Upper lobe of left lung (tissue), 6 donors: ENCODE measurements around the gene CHRNB1. TPM values are rescaled to one million over a fixed set of nuclear protein-coding genes. Genes with fewer than 3 reads are reported as not detected.

Experiments
- ATAC-seq, 2 donors: fragments of 200-7000 bp; cut with Tn5 transposase; one replicate each; pipeline ENCODE4 v1.9.1; 2022; ENCODE audit warnings: mild to moderate bottlenecking in 2 of 2, moderate library complexity in 2 of 2; ENCODE audit not compliant: low FRiP score in 2 of 2
- DNase-seq, 2 donors: peaks; one replicate each; pipeline ENCODE4 v3.0.0-alpha.2; 2019 to 2020
- H3K27ac ChIP-seq, 4 donors: fragments of 200-600 bp; sonication (generic); one replicate each; pipeline ENCODE4 v1.5.1; 2016 to 2019
- H3K27me3 ChIP-seq, 4 donors: fragments of 200-600 bp; sonication (generic); one replicate each; pipeline ENCODE4 v1.5.1; 2017 to 2019
- H3K36me3 ChIP-seq, 4 donors: fragments of 200-600 bp; sonication (generic); one replicate each; pipeline ENCODE4 v1.5.1; 2016 to 2019
- H3K4me1 ChIP-seq, 4 donors: fragments of 200-600 bp; sonication (generic); one replicate each; pipeline ENCODE4 v1.5.1; 2018 to 2019
- H3K4me3 ChIP-seq, 4 donors: fragments of 200-600 bp; sonication (generic); one replicate each; pipeline ENCODE4 v1.5.1; 2017 to 2019; ENCODE audit warnings: mild to moderate bottlenecking in 2 of 4, moderate library complexity in 1 of 4
- H3K9me3 ChIP-seq, 4 donors: fragments of 200-600 bp; sonication (generic); one replicate each; pipeline ENCODE4 v1.5.1; 2018 to 2019
- CTCF ChIP-seq, 6 experiments: fragments of 450-650 bp in 4 of 6; fragments of 200-600 bp in 2 of 6; sonication (generic) in 2 of 6; IDR thresholded peaks; one replicate each; pipeline ENCODE4 v1.5.1; 2016 to 2019; ENCODE audit warnings: antibody characterized with exemption in 6 of 6
- EP300 ChIP-seq, 4 donors: sonication (generic); formaldehyde crosslinking; IDR thresholded peaks; one replicate each; pipeline ENCODE4 v1.5.1; 2017; ENCODE audit warnings: antibody characterized with exemption in 4 of 4, control low read depth in 2 of 4
- POLR2A ChIP-seq, 4 donors: fragments of 450-650 bp; IDR thresholded peaks; one replicate each; pipeline ENCODE4 v1.5.1; 2016 to 2017; ENCODE audit warnings: antibody characterized with exemption in 4 of 4, mild to moderate bottlenecking in 2 of 4
- POLR2AphosphoS5 ChIP-seq, 2 donors: sonication (generic); formaldehyde crosslinking; IDR thresholded peaks; one replicate each; pipeline ENCODE4 v1.5.1; 2017; ENCODE audit warnings: antibody characterized with exemption in 2 of 2
- WGBS, 2 donors: methylation state at CpG; one replicate each; pipeline ENCODE4 v1.1.5; 2017 to 2018; 5-methylcytosine and 5-hydroxymethylcytosine counted together
- total RNA-seq, 6 donors: library from RNA; depleted of rRNA in 4 of 6; stranded (reverse); fragments of >200 nt in 4 of 6; gene quantifications; one replicate each; pipeline versions ENCODE4 v1.1.0 to v1.2.1, GENCODE V29; 2016 to 2021
- donor health status: DM: no; HTN: no; CAD: no; lungs with moderate emphysema.
- donor health status: DM: no; HTN: yes; CAD: no; lungs with severe emphysema.

The CHRNB1 gene
- 10 to 100 TPM in 1 of 6 donors, 1 to 10 TPM in 5; 1.9 to 11.5 (median 7.0) TPM for total RNA-seq

- ATAC-seq = peak; percentile 86 to 93
- WGBS, 2 donors = 5 to 9% methylated on average over 11 to 18 of the region's 51 CpGs
- H3K27me3 ChIP-seq = peaks cover 0 to 24% (median 15%) of the 10 kb centered on the region in 4 donors
Measured at GRCh38 chr17:7444682-7445618, at the start of gene CHRNB1. Gene CHRNB1, plus strand, starts transcription at chr17:7445061. Its CDS starts 67 bp downstream, at chr17:7445128.

GRCh38 chr17:7396147-7396546 lies 48.7 kb upstream of the CHRNB1 start:
- no peak overlapping the region for H3K4me3 ChIP-seq
- WGBS, 2 donors = 91 to 95% methylated on average over 4 of the region's 4 CpGs
- DNase-seq (no peak), ATAC-seq (no peak)
- TF ChIP-seq POLR2AphosphoS5 (IDR thresholded peaks at IDR 0.05) = no peak
- no peak for TF ChIP-seq POLR2A (IDR thresholded peaks at IDR 0.05)
- TF ChIP-seq CTCF (IDR thresholded peaks at IDR 0.05) = no peak
- no peak for TF ChIP-seq EP300 (IDR thresholded peaks at IDR 0.05)
- H3K27me3 ChIP-seq = no peaks in the 10 kb centered on the region
- peaks cover 0 to 5% (median 0%) of the 10 kb centered on the region in 4 donors for H3K36me3 ChIP-seq
- no peak overlapping the region for H3K27ac ChIP-seq
- H3K4me1 ChIP-seq = peaks cover 15 to 30% (median 21%) of the 10 kb centered on the region in 4 donors
- no peaks in the 10 kb centered on the region for H3K9me3 ChIP-seq

More at GRCh38 chr17:7444682-7445618, at the start of gene CHRNB1:
- Histone ChIP-seq H3K36me3 (no peaks in the 10 kb centered on the region), H3K4me1 (peaks cover 25 to 34% (median 29%) of the 10 kb centered on the region in 4 donors), H3K27ac (no peak within 1 kb of the TSS), H3K9me3 (no peaks in the 10 kb centered on the region), H3K4me3 (peak within 1 kb of the TSS; percentile 14 to 51 (median 44))
- TF ChIP-seq POLR2A (IDR thresholded peaks at IDR 0.05) (no peak), CTCF (IDR thresholded peaks at IDR 0.05) (peak in 2 of 6 experiments; percentile 22 to 27), POLR2AphosphoS5 (IDR thresholded peaks at IDR 0.05) (no peak), EP300 (IDR thresholded peaks at IDR 0.05) (no peak)
- DNase-seq = peak; percentile 93 to 94

- Histone ChIP-seq H3K4me3 (no peak overlapping the region), H3K36me3 (no peaks in the 10 kb centered on the region), H3K4me1 (peaks cover 20 to 31% (median 24%) of the 10 kb centered on the region in 4 donors), H3K27ac (no peak overlapping the region), H3K9me3 (no peaks in the 10 kb centered on the region), H3K27me3 (no peaks in the 10 kb centered on the region)
- DNase-seq = no peak
- 80 to 91% methylated on average over 2 of the region's 2 CpGs for WGBS, 2 donors
- no peak for TF ChIP-seq CTCF (IDR thresholded peaks at IDR 0.05)
- no peak for TF ChIP-seq POLR2A (IDR thresholded peaks at IDR 0.05)
- no peak for TF ChIP-seq POLR2AphosphoS5 (IDR thresholded peaks at IDR 0.05)
- TF ChIP-seq EP300 (IDR thresholded peaks at IDR 0.05) = no peak
- ATAC-seq = no peak
Measured at GRCh38 chr17:7398612-7399011, 46.2 kb upstream of the CHRNB1 start.

- TF ChIP-seq EP300 (IDR thresholded peaks at IDR 0.05) = no peak
- no peak for TF ChIP-seq POLR2A (IDR thresholded peaks at IDR 0.05)
- TF ChIP-seq POLR2AphosphoS5 (IDR thresholded peaks at IDR 0.05) = no peak
- no peak for TF ChIP-seq CTCF (IDR thresholded peaks at IDR 0.05)
- H3K4me1 ChIP-seq = peaks cover 20 to 31% (median 25%) of the 10 kb centered on the region in 4 donors
- ATAC-seq (peak in 1 of 2 donors; percentile 29), DNase-seq (peak; percentile 56 to 89)
- H3K4me3 ChIP-seq = peak overlapping the region; percentile 67 to 94 (median 78)
- 14 to 16% methylated on average over 13 to 16 of the region's 16 CpGs for WGBS, 2 donors
- H3K36me3 ChIP-seq = no peaks in the 10 kb centered on the region
- H3K27me3 ChIP-seq = no peaks in the 10 kb centered on the region
- no peaks in the 10 kb centered on the region for H3K9me3 ChIP-seq
- peak overlapping the region; percentile 81 to 90 (median 89) for H3K27ac ChIP-seq
Measured at GRCh38 chr17:7403043-7403726, 41.7 kb upstream of the CHRNB1 start.
